CD4-positive, alpha-beta T cell (primary cell): ENCODE measurements around the gene DDX24. TPM values are rescaled to one million over a fixed set of nuclear protein-coding genes. Genes with fewer than 3 reads are reported as not detected.

ENCODE experiments used
- ATAC-seq: fragments of 200-7000 bp; cut with Tn5 transposase; one replicate; pipeline ENCODE4 v1.10.0; 2022; ENCODE audit warnings: mild to moderate bottlenecking; ENCODE audit not compliant: poor library complexity
- CTCF ChIA-PET: fragments of 350-600 bp; sonication (Branson Sonifier 250); formaldehyde crosslinking; loops from one replicate; lab custom pipeline; 2021; ENCODE audit warnings: antibody characterized with exemption, inconsistent platforms; lab: Charles Lee
- POLR2A ChIA-PET: fragments of 350-600 bp; sonication (Branson Sonifier 250); formaldehyde crosslinking; loops from one replicate; lab custom pipeline; 2021; ENCODE audit warnings: antibody characterized with exemption, inconsistent platforms; lab: Charles Lee
- DNase-seq, 14 experiments: peaks; one replicate each; pipeline ENCODE4 v3.0.0-alpha.2; 2013 to 2020; ENCODE audit warnings: mixed read lengths in 2 of 14
- H3K27ac ChIP-seq, 2 donors: one replicate each; pipeline versions ENCODE4 v1.5.1 to v1.7.0; 2013; ENCODE audit warnings: low read length in 2 of 2, low read depth in 1 of 2, mild to moderate bottlenecking in 1 of 2
- H3K27me3 ChIP-seq, 2 experiments: 1 replicate in 1 of 2; 2 replicates in 1 of 2; pipeline versions ENCODE4 v1.6.1 to v1.7.0; 2013; ENCODE audit warnings: low read length in 2 of 2, control low read depth in 1 of 2, mild to moderate bottlenecking in 1 of 2, moderate library complexity in 1 of 2; ENCODE audit not compliant: insufficient read depth in 2 of 2, control insufficient read depth in 1 of 2
- H3K36me3 ChIP-seq: one replicate; pipeline ENCODE4 v1.6.1; 2013; ENCODE audit warnings: low read length, control low read depth; ENCODE audit not compliant: insufficient read depth
- H3K4me1 ChIP-seq: one replicate; pipeline ENCODE4 v1.6.1; 2013; ENCODE audit warnings: low read length, control low read depth; ENCODE audit not compliant: insufficient read depth
- H3K4me3 ChIP-seq: one replicate; pipeline ENCODE4 v1.5.1; 2013; ENCODE audit warnings: mild to moderate bottlenecking, low read length, moderate library complexity
- H3K9me3 ChIP-seq, 2 experiments: 1 replicate in 1 of 2; 2 replicates in 1 of 2; pipeline versions ENCODE4 v1.6.1 to v1.7.0; 2013; ENCODE audit warnings: low read length in 2 of 2, mild to moderate bottlenecking in 2 of 2, control low read depth in 1 of 2, moderate library complexity in 1 of 2; ENCODE audit not compliant: control insufficient read depth in 1 of 2, insufficient read depth in 1 of 2
- H3K27ac Mint-ChIP-seq: one replicate; pipeline ENCODE4 v1.8.0; 2020; ENCODE audit warnings: mixed read lengths
- H3K27me3 Mint-ChIP-seq: one replicate; pipeline ENCODE4 v1.8.0; 2021; ENCODE audit warnings: mixed read lengths
- H3K36me3 Mint-ChIP-seq: one replicate; pipeline ENCODE4 v1.8.0; 2021; ENCODE audit warnings: low read depth, mixed read lengths
- H3K4me1 Mint-ChIP-seq: one replicate; pipeline ENCODE4 v1.8.0; 2021; ENCODE audit warnings: low read depth, mixed read lengths
- H3K4me3 Mint-ChIP-seq: one replicate; pipeline ENCODE4 v1.8.0; 2020; ENCODE audit warnings: mild to moderate bottlenecking, mixed read lengths
- H3K9me3 Mint-ChIP-seq: one replicate; pipeline ENCODE4 v1.8.0; 2020; ENCODE audit warnings: mixed read lengths
- intact Hi-C, 2 experiments: fragments of 100-400 bp; cut with DNase I in 1 of 2; cut with micrococcal nuclease in 1 of 2; formaldehyde crosslinking; loops; one replicate each; pipeline versions ENCODE4 v1.15.1 to v1.9.0; 2023 to 2025; cut with DNase I, micrococcal nuclease
- total RNA-seq, 174 experiments: library from RNA in 2 of 174; stranded (reverse) in 2 of 174; gene quantifications; one replicate each; pipeline ENCODE4 v1.2.3 and lab custom pipeline; 2021 to 2026
- TF ChIP-seq, protein P1 (sequence below): fragments of 200-600 bp; IDR thresholded peaks from one replicate; pipeline ENCODE4 v1.8.0; 2022; ENCODE audit warnings: antibody characterized with exemption, mild to moderate bottlenecking

DDX24 gene
- total RNA-seq, 2 experiments from 2014 or later = 678 to 711 TPM

DNA sequence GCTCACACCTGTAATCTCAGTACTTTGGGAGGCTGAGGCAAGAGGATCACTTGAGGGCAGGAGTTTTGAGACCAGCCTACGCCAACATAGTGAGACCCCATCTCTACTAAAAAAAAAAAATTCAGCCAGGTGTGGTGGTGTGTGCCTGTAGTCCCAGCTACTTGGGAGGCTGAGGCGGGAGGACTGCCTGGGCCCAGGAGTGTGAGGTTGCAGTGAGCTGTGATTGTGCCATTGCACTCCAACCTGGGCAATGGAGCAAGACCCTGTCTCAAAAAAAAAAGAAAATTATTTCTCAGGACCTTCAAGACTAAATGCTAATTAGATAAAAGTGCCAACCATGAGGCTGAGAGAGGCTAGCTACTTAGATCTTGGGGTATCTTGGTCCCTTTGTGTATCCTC, 31.4 kb downstream of the DDX24 start:
- Mint-ChIP-seq H3K4me3 (no peak overlapping the region), H3K36me3 (peaks cover 98% of the 10 kb centered on the region), H3K9me3 (no peaks in the 10 kb centered on the region), H3K27ac (peak overlapping the region; percentile 35), H3K27me3 (no peaks in the 10 kb centered on the region), H3K4me1 (peaks cover 14% of the 10 kb centered on the region)
- ChIA-PET CTCF (no interaction called here), POLR2A (interaction anchor here (0.6 kb wide), 1 partner anchor 18 kb away, joined by 5 read pairs; no protein-coding TSS in a partner anchor)
- H3K4me1 ChIP-seq = no peaks in the 10 kb centered on the region
- ATAC-seq = no peak
- H3K36me3 ChIP-seq = peaks cover 96% of the 10 kb centered on the region
- no peaks in the 10 kb centered on the region for H3K27me3 ChIP-seq
- no peak overlapping the region for H3K27ac ChIP-seq
- intact Hi-C loops = loop anchor here in 1 of 2 experiments (2.0 kb wide), 1 partner anchor 131 kb away; no protein-coding TSS in a partner anchor
- H3K4me3 ChIP-seq = no peak overlapping the region
- TF ChIP-seq, protein P1, sequence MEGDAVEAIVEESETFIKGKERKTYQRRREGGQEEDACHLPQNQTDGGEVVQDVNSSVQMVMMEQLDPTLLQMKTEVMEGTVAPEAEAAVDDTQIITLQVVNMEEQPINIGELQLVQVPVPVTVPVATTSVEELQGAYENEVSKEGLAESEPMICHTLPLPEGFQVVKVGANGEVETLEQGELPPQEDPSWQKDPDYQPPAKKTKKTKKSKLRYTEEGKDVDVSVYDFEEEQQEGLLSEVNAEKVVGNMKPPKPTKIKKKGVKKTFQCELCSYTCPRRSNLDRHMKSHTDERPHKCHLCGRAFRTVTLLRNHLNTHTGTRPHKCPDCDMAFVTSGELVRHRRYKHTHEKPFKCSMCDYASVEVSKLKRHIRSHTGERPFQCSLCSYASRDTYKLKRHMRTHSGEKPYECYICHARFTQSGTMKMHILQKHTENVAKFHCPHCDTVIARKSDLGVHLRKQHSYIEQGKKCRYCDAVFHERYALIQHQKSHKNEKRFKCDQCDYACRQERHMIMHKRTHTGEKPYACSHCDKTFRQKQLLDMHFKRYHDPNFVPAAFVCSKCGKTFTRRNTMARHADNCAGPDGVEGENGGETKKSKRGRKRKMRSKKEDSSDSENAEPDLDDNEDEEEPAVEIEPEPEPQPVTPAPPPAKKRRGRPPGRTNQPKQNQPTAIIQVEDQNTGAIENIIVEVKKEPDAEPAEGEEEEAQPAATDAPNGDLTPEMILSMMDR = no peak
- H3K9me3 ChIP-seq = no peaks in the 10 kb centered on the region
- peak in 1 of 14 experiments; percentile 5 for DNase-seq

DNA sequence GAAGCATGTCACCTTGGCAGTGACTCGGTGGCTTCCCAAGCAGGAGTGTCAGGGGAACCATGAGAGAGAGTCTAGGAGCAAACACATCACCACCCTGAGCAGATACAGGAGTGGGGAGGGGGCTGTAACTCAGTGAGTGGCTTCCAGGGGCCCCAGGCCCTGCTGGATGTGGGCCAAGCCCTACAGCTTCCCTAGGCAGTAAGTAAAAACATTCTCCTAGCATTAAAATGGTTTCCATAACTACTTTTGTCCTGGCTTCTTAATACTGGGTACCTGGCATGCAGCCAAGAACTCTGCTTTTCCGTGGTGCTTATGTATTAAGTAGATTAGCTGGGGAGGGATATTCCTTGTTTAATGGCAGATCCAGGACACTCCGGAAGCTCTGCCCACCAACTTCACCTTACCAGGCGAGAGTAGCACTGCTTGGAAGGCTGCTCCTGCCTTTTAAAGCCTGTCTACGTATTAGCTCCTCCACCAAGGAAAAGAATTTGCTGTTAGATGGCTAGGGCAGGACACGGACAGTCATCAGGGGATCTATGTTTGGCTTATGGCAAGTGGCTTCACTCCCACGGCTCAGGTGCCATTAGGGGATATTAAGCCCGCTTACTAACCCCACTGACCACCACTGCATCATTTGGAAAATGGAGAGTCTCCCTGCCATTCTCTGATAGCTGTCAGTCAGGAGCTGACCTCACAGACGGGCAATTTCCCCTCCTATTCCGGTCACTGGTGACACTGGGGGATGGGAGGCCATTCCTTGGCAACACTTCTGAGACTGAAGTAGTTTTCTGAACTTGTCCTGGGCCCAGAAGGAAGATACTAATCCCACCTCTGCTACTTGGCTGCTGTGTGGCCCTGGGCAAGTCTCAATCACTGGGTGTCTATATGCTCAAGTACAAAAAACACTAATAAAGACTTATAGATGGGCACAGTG, 32.0 kb downstream of the DDX24 start:
- Mint-ChIP-seq H3K4me3 (no peak overlapping the region), H3K27ac (peak overlapping the region; percentile 35), H3K9me3 (no peaks in the 10 kb centered on the region), H3K27me3 (no peaks in the 10 kb centered on the region), H3K4me1 (peaks cover 8% of the 10 kb centered on the region), H3K36me3 (peaks cover 98% of the 10 kb centered on the region)
- Histone ChIP-seq H3K27me3 (no peaks in the 10 kb centered on the region), H3K4me3 (no peak overlapping the region), H3K36me3 (peaks cover 93% of the 10 kb centered on the region), H3K4me1 (no peaks in the 10 kb centered on the region), H3K27ac (no peak overlapping the region), H3K9me3 (no peaks in the 10 kb centered on the region)
- ATAC-seq (no peak), DNase-seq (peak in 2 of 14 experiments; percentile 2 to 14)
- TF ChIP-seq, protein P1 = no peak
- intact Hi-C loops = no loop called here
- POLR2A ChIA-PET = no interaction called here
- CTCF ChIA-PET = interaction anchor here (1.0 kb wide), 1 partner anchor 80 kb away, joined by 3 read pairs; no protein-coding TSS in a partner anchor

DNA sequence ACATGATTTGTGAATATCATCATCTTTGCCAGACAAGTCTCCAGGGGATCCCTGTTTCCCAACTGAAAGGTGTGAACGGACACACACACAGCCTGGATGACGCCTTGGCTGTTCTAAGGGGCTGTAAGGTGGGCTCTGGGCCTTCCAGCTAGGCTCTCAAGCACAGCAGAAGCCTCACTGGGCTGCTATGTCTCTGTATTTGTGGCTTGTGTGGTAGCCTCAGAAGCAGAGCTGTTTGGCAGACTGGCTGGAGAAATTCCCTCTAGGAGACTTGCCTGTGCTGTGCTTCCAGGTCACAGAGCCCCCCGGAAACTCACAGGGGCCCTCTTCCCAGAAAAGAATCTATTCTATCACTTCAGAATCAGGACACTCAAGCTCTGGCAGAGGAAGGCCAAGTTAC, 33.4 kb downstream of the DDX24 start:
- Histone ChIP-seq H3K36me3 (peaks cover 82% of the 10 kb centered on the region), H3K27ac (no peak overlapping the region), H3K4me3 (no peak overlapping the region), H3K9me3 (no peaks in the 10 kb centered on the region), H3K4me1 (no peaks in the 10 kb centered on the region), H3K27me3 (no peaks in the 10 kb centered on the region)
- Mint-ChIP-seq H3K36me3 (peaks cover 94% of the 10 kb centered on the region), H3K4me3 (no peak overlapping the region), H3K4me1 (peaks cover 4% of the 10 kb centered on the region), H3K9me3 (no peaks in the 10 kb centered on the region), H3K27ac (peak overlapping the region; percentile 71), H3K27me3 (no peaks in the 10 kb centered on the region)
- ATAC-seq = no peak
- TF ChIP-seq, protein P1 = no peak
- ChIA-PET CTCF (no interaction called here), POLR2A (no interaction called here)
- intact Hi-C loops = no loop called here
- DNase-seq = peak in 1 of 14 experiments; percentile 22
